ENCODE measurements around the gene KDM4B.
"Not testable (repeated sequence)": the region's sequence is repeated elsewhere in the genome, so short reads cannot be mapped to it uniquely, and the experiment has no call there.

KDM4B gene

GRCh38 chr19:5154799-5155426 is 186.0 kb downstream of the KDM4B start:
- no peak for DNase-seq

GRCh38 chr19:5155586-5156210 is 186.8 kb downstream of the KDM4B start:
- DNase-seq, result no peak

- no peak for DNase-seq
These were observed 187.5 kb downstream of the KDM4B start for GRCh38 chr19:5156231-5156986.

- DNase-seq, result no peak
These were observed 188.3 kb downstream of the KDM4B start for GRCh38 chr19:5157186-5157585.

DNA sequence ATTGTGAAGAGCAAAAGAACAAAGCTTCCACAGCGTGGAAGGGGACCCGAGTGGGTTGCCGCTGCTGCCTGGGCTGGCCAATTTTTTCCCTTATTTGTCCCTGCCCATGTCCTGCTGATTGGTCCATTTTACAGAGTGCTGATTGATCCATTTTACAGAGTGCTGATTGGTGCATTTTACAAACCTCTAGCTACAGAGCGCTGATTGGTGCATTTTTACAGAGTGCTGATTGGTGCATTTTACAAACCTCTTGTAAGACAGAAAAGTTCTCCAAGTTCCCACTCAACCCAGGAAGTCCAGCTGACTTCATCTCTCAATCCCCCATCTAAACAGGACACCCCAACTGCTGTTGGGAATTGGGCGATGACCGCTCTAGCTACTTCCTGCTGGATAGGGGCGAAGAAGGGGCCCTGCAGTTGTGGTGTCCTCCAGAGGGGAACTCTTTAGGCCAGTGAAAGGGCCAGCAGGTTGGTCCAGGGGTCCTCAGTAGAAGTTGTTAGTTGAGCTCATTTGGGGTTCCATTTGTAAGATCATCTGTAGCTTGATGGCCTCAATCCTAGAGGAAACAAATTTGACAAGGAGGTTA is 189.7 kb downstream of the KDM4B start:
- DNase-seq, result not testable (repeated sequence)

GRCh38 chr19:5160158-5160795 is 191.4 kb downstream of the KDM4B start:
- DNase-seq, result not testable (repeated sequence)

GRCh38 chr19:5164845-5165696 is 196.2 kb downstream of the KDM4B start:
- DNase-seq, result not testable (repeated sequence)

DNA sequence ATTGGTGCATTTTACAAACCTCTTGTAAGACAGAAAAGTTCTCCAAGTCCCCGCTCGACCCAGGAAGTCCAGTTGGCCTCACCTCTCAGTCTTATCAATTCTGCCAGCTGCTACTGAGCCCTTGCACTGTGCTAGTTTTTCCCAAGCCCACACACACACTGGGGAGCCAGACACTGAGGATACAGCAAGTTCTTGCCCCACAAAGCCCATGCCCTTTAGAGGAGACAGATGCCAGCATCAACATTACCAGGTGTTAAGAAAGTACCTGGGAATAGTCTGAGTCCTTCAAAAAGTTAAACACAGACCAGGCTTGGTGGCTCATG is 196.7 kb downstream of the KDM4B start:
- no peak for DNase-seq

DNA sequence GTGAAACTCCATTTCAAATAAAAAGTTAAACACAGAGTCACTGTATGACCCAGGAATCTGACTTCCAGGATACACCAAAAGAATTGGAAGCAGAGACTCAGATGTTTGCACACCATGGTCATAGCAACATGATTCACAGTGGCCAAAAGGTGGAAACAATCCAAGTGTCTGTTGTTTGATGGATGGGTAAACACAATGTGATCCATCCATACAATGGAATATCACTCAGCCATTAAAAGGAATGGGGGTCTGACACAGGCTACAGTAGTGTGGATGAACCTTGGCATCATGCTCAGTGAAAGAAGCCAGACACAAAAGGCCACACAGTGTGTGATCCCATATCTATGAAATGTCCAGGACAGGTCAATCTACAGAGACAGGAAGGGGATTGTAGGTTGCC is 197.3 kb downstream of the KDM4B start:
- DNase-seq, result no peak

DNA sequence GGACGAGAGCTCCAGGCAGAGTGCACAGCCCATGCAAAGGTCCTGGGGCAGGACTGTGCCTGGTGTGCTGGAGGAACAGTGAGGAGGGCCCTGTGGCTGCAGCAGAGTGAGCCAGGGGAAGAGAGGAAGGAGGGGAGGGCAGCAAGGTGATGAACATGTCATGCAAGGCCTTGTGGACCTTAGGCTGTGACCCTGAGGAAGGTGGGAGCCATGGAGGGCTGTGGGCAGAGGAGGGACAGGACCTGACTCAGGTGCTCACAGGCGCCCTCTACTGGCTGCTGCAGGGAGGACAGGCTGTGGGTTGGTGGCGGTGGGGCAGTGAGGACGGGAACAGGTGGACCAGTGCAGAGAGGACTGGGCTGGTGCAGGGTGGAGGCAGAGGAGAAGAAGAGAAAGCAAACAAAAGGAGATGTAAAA is 201.4 kb downstream of the KDM4B start:
- DNase-seq, result peak; percentile 36 to 43

DNA sequence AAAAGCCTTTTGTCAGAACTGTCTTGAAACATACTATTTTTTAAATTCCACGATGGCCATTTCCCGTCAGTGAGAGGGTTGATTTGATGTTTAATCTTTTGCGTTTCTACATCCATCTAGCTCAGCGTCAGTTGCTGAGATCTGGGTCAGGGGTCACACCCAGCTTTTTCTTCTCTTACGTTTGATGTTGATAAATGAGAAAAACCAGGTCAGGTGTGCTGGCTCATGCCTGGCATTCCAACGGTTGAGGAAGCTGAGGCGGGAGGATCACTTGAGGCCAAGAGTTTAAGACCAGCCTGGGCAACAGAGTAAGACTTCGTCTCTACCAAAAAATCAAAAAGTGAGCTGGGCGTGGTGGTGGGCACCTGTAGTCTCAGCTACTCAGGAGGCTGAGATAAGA is 202.8 kb downstream of the KDM4B start:
- DNase-seq, result no peak

- no peak for DNase-seq
These were observed 204.1 kb downstream of the KDM4B start for GRCh38 chr19:5172859-5173630.

- no peak for DNase-seq
These were observed 205.1 kb downstream of the KDM4B start for GRCh38 chr19:5173993-5174392.

DNA sequence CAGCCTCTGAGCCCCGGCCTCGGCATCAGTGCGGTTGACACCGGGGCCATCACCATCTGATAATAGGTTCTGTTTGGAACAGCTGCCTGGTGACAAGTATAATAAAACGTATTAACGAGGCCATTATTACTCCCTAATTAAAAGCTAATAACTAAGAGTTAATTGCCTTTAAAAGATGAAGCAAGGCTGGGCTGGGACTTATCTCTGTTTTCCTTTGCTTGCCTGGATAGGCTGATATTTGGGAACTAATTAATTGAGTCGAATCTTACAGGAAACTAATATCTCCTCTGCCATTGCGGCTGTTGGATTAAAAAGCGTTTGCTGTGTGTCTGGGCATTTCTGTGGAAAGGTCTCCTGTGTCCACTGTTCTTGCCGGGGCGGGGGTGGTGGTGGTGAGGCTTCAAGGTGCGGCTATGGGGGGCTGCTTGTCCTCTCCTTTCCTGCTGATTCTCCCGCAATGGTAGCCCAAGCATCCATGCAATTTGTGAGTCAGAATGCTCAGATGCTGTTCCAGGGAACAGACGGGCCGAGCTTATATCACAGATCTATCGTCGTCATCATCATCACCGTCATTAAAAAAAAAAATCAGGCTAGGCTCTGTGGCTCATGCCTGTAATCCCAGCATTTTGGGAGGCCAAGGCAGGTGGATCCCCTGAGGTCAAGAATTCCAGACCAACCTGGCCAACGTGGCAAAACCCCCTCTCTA is 209.0 kb downstream of the KDM4B start:
- DNase-seq, result no peak

DNA sequence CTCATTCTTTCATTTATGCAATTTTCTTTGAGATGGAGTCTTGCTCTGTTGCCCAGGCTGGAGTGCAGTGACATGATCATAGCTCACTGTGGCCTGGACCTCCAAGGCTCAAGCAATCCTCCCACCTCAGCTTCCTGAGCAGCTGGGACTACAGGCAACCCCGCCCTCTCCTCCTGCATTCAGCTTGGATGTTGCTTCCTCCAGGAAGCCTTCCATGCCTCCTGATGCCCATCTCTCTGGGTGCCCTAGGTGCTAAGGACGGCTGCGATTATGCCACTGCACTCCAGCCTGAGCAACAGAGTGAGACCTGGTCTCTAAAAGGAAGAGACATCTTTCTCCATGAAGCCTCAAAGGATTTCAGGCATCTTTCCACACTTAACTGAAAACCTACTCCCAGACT is 209.9 kb downstream of the KDM4B start:
- no peak for DNase-seq

- DNase-seq, result no peak
These were observed 210.3 kb downstream of the KDM4B start for GRCh38 chr19:5179256-5179655.

DNA sequence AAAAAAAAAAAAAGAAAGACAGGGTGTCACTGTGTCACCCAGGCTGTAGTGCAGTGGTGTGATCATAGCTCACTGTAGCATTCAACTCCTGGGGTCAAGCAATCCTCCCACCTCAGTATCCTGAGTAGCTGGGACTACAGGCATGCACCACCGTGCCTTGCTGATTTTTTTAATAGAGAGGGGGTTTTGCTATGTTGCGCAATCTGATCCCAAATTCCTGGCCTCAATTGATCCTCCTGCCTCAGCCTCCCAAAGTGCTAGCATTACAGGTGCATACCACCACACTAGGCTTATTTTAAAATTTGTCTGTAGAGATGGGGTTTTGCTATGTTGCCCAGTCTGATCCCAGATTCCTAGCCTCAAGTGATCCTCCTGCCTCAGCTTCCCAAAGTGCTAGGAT is 212.4 kb downstream of the KDM4B start:
- DNase-seq, result no peak

DNA sequence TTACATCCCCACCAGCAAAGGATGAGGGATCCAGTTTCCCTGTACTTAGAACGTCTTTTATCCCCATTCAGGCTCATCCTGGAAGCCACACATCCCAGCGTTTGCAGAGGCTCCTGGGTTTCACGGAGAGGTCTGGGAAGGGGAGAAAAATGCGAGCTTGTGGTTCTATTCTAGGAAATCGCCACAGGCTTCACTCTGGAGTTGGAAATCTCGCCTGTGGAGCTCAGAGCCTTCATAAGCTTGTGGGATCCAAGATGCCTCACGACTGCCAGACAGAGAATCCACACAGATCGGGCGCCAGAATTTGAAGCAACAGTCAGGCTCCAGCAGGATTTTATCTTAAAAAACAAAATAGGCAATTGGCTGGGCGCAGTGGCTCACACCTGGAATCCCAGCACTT is 213.8 kb downstream of the KDM4B start:
- no peak for DNase-seq

GRCh38 chr19:5183616-5184015 is 214.7 kb downstream of the KDM4B start:
- no peak for DNase-seq

GRCh38 chr19:5184930-5185329 is 216.0 kb downstream of the KDM4B start:
- no peak for DNase-seq
